ENCODE measurements around the gene FLNA.

DNA sequence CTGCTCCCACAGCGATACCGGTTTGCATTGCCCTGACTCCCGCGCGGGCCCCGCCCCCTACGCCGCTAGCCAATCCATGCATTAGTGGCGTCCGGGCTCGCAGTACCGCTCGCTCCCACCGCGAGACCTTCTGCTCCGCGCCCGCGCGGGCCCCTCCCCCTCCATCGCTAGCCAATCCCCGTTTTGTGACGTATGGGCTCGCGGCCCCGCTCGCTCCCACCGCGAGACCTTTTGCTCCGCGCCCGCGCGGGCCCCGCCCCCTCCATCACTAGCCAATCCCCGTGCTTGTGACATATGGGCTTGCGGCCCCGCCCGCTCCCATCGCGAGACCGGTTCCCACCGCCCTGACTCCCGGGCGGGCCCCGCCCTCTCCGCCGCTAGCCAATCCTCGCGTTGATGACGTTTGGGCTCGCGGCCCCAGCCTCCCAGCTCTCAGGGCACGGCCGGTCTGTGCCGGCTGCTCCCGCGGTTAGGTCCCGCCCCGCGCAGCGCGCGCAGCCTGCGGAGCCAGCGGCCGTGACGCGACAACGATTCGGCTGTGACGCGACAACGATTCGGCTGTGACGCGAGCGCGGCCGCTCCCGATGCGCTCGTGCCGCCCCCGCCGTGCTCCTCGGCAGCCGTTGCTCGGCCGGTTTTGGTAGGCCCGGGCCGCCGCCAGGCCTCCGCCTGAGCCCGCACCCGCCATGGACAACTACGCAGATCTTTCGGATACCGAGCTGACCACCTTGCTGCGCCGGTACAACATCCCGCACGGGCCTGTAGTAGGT lies 4.5 kb upstream of the FLNA start, which contains the start of gene EMD:
- TF ChIP-seq EZH2 (optimal IDR thresholded peaks at IDR 0.05; ENCODE audit: low read depth, low read length) (no peak), EZH2phosphoT487 (IDR thresholded peaks at IDR 0.05; ENCODE audit: low read length) (no peak)
- TF ChIP-seq, protein P1, sequence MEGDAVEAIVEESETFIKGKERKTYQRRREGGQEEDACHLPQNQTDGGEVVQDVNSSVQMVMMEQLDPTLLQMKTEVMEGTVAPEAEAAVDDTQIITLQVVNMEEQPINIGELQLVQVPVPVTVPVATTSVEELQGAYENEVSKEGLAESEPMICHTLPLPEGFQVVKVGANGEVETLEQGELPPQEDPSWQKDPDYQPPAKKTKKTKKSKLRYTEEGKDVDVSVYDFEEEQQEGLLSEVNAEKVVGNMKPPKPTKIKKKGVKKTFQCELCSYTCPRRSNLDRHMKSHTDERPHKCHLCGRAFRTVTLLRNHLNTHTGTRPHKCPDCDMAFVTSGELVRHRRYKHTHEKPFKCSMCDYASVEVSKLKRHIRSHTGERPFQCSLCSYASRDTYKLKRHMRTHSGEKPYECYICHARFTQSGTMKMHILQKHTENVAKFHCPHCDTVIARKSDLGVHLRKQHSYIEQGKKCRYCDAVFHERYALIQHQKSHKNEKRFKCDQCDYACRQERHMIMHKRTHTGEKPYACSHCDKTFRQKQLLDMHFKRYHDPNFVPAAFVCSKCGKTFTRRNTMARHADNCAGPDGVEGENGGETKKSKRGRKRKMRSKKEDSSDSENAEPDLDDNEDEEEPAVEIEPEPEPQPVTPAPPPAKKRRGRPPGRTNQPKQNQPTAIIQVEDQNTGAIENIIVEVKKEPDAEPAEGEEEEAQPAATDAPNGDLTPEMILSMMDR (IDR thresholded peaks at IDR 0.05; ENCODE audit: low read length), result no peak
